ENCODE results near the gene YBX2. TPM values are rescaled to one million over a fixed set of nuclear protein-coding genes. Genes with fewer than 3 reads are reported as not detected.

Gene YBX2
- total and polyA plus RNA-seq, 12 donors = 0.06 to 1.4 (median 0.19) TPM; not detected in 6

DNA sequence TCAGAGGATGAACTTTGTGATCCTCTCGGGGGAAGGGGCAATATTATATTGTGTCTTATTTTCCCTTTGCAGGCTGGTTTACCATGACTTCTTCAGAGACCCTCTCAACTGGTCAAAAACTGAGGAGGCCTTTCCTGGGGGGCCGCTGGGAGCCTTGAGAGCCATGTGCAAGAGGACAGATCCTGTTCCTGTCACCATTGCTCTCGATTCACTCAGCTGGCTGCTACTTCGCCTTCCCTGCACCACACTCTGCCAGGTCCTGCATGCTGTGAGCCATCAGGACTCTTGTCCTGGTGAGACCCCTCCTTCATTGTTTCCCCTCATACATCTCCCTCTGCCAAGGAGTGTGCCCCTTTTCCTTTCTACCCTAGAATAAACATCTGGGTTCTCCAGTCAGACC lies 39.9 kb downstream of the YBX2 start:
- Histone ChIP-seq H3K27ac (no peak overlapping the region), H3K9me3 (replicated peaks in 1 of 3) (no peaks in the 10 kb centered on the region), H3K27me3 (no peaks in the 10 kb centered on the region), H3K4me3 (no peak overlapping the region), H3K4me1 (replicated peaks in 1 of 2) (peaks cover 21 to 29% of the 10 kb centered on the region in 2 donors), H3K36me3 (replicated peaks in 1 of 2) (peaks cover 0 to 52% of the 10 kb centered on the region in 2 donors)
- 86 to 93% (median 86%) methylated on average over 4 of the region's 4 CpGs for WGBS, 4 donors
- DNase-seq = no peak
- intact Hi-C loops (cut with DNase I) = no loop called here
- TF ChIP-seq POLR2A (IDR thresholded peaks at IDR 0.05) = no peak
- TF ChIP-seq, protein P1, sequence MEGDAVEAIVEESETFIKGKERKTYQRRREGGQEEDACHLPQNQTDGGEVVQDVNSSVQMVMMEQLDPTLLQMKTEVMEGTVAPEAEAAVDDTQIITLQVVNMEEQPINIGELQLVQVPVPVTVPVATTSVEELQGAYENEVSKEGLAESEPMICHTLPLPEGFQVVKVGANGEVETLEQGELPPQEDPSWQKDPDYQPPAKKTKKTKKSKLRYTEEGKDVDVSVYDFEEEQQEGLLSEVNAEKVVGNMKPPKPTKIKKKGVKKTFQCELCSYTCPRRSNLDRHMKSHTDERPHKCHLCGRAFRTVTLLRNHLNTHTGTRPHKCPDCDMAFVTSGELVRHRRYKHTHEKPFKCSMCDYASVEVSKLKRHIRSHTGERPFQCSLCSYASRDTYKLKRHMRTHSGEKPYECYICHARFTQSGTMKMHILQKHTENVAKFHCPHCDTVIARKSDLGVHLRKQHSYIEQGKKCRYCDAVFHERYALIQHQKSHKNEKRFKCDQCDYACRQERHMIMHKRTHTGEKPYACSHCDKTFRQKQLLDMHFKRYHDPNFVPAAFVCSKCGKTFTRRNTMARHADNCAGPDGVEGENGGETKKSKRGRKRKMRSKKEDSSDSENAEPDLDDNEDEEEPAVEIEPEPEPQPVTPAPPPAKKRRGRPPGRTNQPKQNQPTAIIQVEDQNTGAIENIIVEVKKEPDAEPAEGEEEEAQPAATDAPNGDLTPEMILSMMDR (IDR thresholded peaks at IDR 0.05) = no peak

DNA sequence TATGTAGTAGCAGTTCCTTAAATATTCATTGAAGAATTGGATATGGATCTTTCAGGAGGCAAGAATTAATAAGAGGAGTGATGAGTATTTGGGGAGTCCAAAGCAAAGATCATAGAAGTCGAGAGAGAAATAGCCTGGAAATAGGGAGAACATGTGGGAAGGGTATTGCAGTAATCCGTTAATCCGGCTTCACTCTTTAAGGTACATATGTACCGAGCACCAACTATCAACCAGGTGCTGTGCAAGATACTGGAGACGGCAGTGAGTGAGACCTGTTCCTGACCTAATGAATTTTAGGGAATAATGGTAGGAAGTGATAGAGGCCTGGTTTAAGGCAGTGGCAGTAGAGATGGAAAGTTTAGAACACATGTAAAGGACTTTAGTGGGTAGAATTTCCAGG lies 41.4 kb downstream of the YBX2 start:
- H3K27me3 ChIP-seq = no peaks in the 10 kb centered on the region
- peak overlapping the region; percentile 93 to 100 (median 99) for H3K27ac ChIP-seq
- WGBS, 4 donors = 68 to 75% (median 73%) methylated on average over 5 of the region's 5 CpGs
- H3K9me3 ChIP-seq (replicated peaks in 1 of 3) = no peaks in the 10 kb centered on the region
- intact Hi-C loops (cut with DNase I) = no loop called here
- no peak for DNase-seq
- peak overlapping the region in 3 of 4 donors; percentile 57 to 92 (median 91) for H3K4me3 ChIP-seq
- TF ChIP-seq, protein P1 (IDR thresholded peaks at IDR 0.05) = no peak
- TF ChIP-seq POLR2A (IDR thresholded peaks at IDR 0.05) = no peak
- peaks cover 0 to 43% of the 10 kb centered on the region in 2 donors for H3K36me3 ChIP-seq (replicated peaks in 1 of 2)
- H3K4me1 ChIP-seq (replicated peaks in 1 of 2) = peaks cover 31 to 39% of the 10 kb centered on the region in 2 donors

DNA sequence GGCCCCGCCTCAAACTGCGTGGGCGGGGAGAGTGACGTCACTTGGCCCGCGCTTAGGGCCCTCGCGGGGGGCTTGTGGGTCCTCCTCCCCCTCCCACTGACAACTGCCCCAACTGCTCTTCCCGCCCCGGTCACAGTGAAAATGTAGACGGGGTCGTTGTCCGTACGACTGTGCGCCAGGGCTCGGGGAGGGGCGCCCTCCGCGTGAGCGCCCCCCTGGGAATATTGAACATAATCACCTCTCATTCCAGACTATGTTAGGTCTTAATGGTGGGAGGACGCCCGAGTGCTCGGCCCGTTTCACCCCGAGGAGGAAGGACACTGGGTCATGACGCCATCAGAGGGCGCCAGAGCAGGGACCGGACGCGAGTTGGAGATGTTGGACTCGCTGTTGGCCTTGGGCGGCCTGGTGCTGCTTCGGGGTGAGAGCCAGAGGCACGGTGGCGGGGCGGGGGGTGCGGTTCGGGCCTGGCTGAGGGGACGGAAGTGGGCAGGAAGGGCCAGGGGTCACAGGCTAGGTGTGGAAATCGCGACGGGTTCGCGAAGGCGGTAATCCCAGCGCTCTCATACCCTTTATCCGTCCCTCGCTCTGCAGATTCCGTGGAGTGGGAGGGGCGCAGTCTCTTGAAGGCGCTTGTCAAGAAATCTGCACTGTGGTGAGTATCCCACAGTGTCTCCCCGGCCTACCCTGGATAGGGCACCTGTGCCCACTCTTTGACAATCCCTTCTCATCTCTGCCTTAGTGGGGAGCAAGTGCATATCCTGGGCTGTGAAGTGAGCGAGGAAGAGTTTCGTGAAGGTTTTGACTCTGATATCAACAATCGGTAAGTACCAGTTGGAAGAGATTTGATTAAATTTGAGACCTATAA lies 42.0 kb downstream of the YBX2 start, which contains the start of gene ELP5:
TSS of gene ELP5 (plus strand) at position 40 of the 868 bp plus-strand sequence. CDS start at position 376, 336 bp downstream.
- H3K27ac ChIP-seq = peak within 1 kb of the TSS; percentile 93 to 100 (median 99)
- 1 to 5% (median 2%) methylated on average over 16 to 55 of the region's 55 CpGs for WGBS, 4 donors
- TF ChIP-seq POLR2A (IDR thresholded peaks at IDR 0.05) = peak; percentile 26 to 64
- TF ChIP-seq, protein P1 (IDR thresholded peaks at IDR 0.05) = peak in 2 of 6 experiments; percentile 13 to 31
- H3K4me1 ChIP-seq (replicated peaks in 1 of 2) = peaks cover 31 to 39% of the 10 kb centered on the region in 2 donors
- H3K36me3 ChIP-seq (replicated peaks in 1 of 2) = peaks cover 0 to 36% of the 10 kb centered on the region in 2 donors
- peak within 1 kb of the TSS; percentile 87 to 92 (median 90) for H3K4me3 ChIP-seq
- no peaks in the 10 kb centered on the region for H3K27me3 ChIP-seq
- intact Hi-C loops (cut with DNase I) = no loop called here
- DNase-seq = peak; percentile 94 to 98 (median 97)
- H3K9me3 ChIP-seq (replicated peaks in 1 of 3) = no peaks in the 10 kb centered on the region

DNA sequence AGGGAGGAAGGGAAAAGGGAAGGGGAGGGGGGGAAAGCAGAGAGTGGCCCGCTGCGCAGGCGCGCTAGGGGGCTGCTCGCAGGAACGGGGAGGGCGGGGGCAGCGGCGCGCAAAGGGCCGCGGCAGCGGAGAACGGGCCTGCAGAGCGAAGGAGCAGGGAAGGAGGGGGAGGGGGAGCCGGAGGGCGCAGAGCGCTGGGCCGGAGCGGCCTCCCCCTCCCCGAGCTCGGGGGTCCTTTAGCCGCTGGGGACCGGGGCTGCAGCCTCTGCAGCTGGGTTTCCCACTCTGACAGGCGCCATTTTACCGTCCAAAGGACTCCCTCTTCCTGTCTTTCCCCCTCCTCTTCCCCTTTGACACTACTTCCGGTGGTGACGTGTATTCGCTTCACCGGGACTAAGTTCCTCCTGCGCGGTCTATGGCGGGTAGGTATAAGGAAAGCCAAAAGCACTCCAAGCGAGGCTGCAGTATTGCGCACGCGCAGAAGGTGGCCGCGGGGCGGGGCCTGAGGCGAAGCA lies 42.7 kb downstream of the YBX2 start, which contains the start of gene CTDNEP1:
TSS of gene CTDNEP1 (minus strand) at position 74 of the 515 bp plus-strand sequence. CDS start 438 bp downstream, outside the sequence.
- intact Hi-C loops (cut with DNase I) = no loop called here
- Histone ChIP-seq H3K36me3 (replicated peaks in 1 of 2) (peaks cover 0 to 34% of the 10 kb centered on the region in 2 donors), H3K27me3 (no peaks in the 10 kb centered on the region), H3K27ac (peak within 1 kb of the TSS; percentile 93 to 100 (median 99)), H3K9me3 (replicated peaks in 1 of 3) (no peaks in the 10 kb centered on the region), H3K4me3 (peak within 1 kb of the TSS; percentile 87 to 92 (median 90)), H3K4me1 (replicated peaks in 1 of 2) (peaks cover 31 to 39% of the 10 kb centered on the region in 2 donors)
- DNase-seq = peak; percentile 98 to 100 (median 99)
- WGBS, 4 donors = 0 to 3% (median 1%) methylated on average over 14 to 38 of the region's 41 CpGs
- TF ChIP-seq, protein P1 (IDR thresholded peaks at IDR 0.05) = no peak
- peak in 1 of 2 donors; percentile 75 for TF ChIP-seq POLR2A (IDR thresholded peaks at IDR 0.05)

Data from adrenal gland (tissue), 12 donors.